GM21825 (cell line): Measurements from ENCODE around the gene MSI2.
"Not testable (repeated sequence)": the region's sequence is repeated elsewhere in the genome, so short reads cannot be mapped to it uniquely, and the experiment has no call there.

ENCODE experiments used
- ATAC-seq: cut with Tn5 transposase; IDR thresholded peaks from one replicate; pipeline ENCODE4 v1.9.1; 2021; ENCODE audit warnings: mild to moderate bottlenecking, moderate library complexity; ENCODE audit not compliant: unreplicated experiment

MSI2 gene

GRCh38 chr17:57288773-57289121 lies 32.4 kb downstream of the MSI2 start:
- ATAC-seq: no peak

- no peak for ATAC-seq
These were observed 32.8 kb downstream of the MSI2 start for GRCh38 chr17:57289130-57289529.

GRCh38 chr17:57289613-57290012 lies 33.3 kb downstream of the MSI2 start:
- ATAC-seq: no peak

GRCh38 chr17:57290981-57291380 lies 34.7 kb downstream of the MSI2 start:
- ATAC-seq: no peak

GRCh38 chr17:57292091-57292490 lies 35.8 kb downstream of the MSI2 start:
- ATAC-seq: no peak

GRCh38 chr17:57293077-57293476 lies 36.8 kb downstream of the MSI2 start:
- ATAC-seq: no peak

GRCh38 chr17:57294101-57294500 lies 37.8 kb downstream of the MSI2 start:
- ATAC-seq: no peak

- ATAC-seq: no peak
These were observed 38.5 kb downstream of the MSI2 start for GRCh38 chr17:57294629-57295501.

GRCh38 chr17:57295526-57296023 lies 39.3 kb downstream of the MSI2 start:
- ATAC-seq: no peak

- no peak for ATAC-seq
These were observed 39.9 kb downstream of the MSI2 start for GRCh38 chr17:57296231-57296630.

- no peak for ATAC-seq
These were observed 42.9 kb downstream of the MSI2 start for GRCh38 chr17:57299176-57299575.

- ATAC-seq: not testable (repeated sequence)
These were observed 44.3 kb downstream of the MSI2 start for GRCh38 chr17:57300592-57300991.

GRCh38 chr17:57302690-57303465 lies 46.6 kb downstream of the MSI2 start:
- no peak for ATAC-seq

- no peak for ATAC-seq
These were observed 48.9 kb downstream of the MSI2 start for GRCh38 chr17:57305144-57305728.

GRCh38 chr17:57305908-57306504 lies 49.7 kb downstream of the MSI2 start:
- ATAC-seq: no peak

GRCh38 chr17:57308543-57309186 lies 52.3 kb downstream of the MSI2 start:
- ATAC-seq: no peak

- ATAC-seq: no peak
These were observed 53.2 kb downstream of the MSI2 start for GRCh38 chr17:57309479-57309878.

GRCh38 chr17:57311281-57312216 lies 55.2 kb downstream of the MSI2 start:
- no peak for ATAC-seq

GRCh38 chr17:57312242-57312641 lies 55.9 kb downstream of the MSI2 start:
- no peak for ATAC-seq
